Gastrocnemius medialis (tissue), 4 donors: ENCODE measurements around the gene SLC8B1. TPM values are rescaled to one million over a fixed set of nuclear protein-coding genes. Genes with fewer than 3 reads are reported as not detected.

Experiments
- ATAC-seq, 2 donors: fragments of 150-250 bp; one replicate each; pipeline ENCODE4 v1.9.1; 2016
- DNase-seq, 2 donors: peaks; one replicate each; pipeline ENCODE4 v3.0.0-alpha.2; 2019
- H3K27ac ChIP-seq, 4 donors: fragments of 200-600 bp; sonication (generic); 1 replicate in 1 of 4; 2 replicates in 3 of 4; pipeline ENCODE4 v1.5.1; 2016 to 2018; ENCODE audit warnings: mild to moderate bottlenecking in 2 of 4, moderate library complexity in 1 of 4
- H3K27me3 ChIP-seq, 3 donors: fragments of 200-600 bp; sonication (generic) in 2 of 3; 1 replicate in 1 of 3; 2 replicates in 2 of 3; pipeline versions ENCODE4 v1.5.1 to v1.6.0; 2016 to 2019; ENCODE audit warnings: mild to moderate bottlenecking in 1 of 3, moderate library complexity in 1 of 3
- H3K36me3 ChIP-seq, 2 donors: fragments of 200-600 bp; sonication (generic) in 1 of 2; one replicate each; pipeline ENCODE4 v1.5.1; 2017 to 2018
- H3K4me1 ChIP-seq, 2 donors: fragments of 200-600 bp; sonication (generic) in 1 of 2; one replicate each; pipeline ENCODE4 v1.5.1; 2016 to 2017; ENCODE audit warnings: mild to moderate bottlenecking in 2 of 2
- H3K4me3 ChIP-seq, 4 donors: fragments of 200-600 bp; sonication (generic) in 3 of 4; 1 replicate in 1 of 4; 2 replicates in 3 of 4; pipeline ENCODE4 v1.5.1; 2016 to 2019; ENCODE audit warnings: mild to moderate bottlenecking in 2 of 4
- H3K9me3 ChIP-seq, 3 donors: fragments of 200-600 bp; sonication (generic) in 2 of 3; 1 replicate in 1 of 3; 2 replicates in 2 of 3; pipeline ENCODE4 v1.5.1; 2016 to 2019
- POLR2A ChIP-seq, 2 donors: fragments of 450-650 bp; IDR thresholded peaks; one replicate each; pipeline ENCODE4 v1.6.1; 2017; ENCODE audit warnings: antibody characterized with exemption in 2 of 2, mild to moderate bottlenecking in 2 of 2, moderate library complexity in 2 of 2
- in situ Hi-C, 4 donors: fragments of 200-750 bp; cut with MboI; loops; one replicate each; pipeline versions ENCODE4 v1.15.0 to v1.8.0; 2017; ENCODE audit warnings: low sequenced_read_pairs in 4 of 4
- intact Hi-C: fragments of 100-400 bp; cut with DNase I; formaldehyde crosslinking; loops from one replicate; pipeline ENCODE4 v1.15.1; 2023; ENCODE audit warnings: low total_unique reads
- total RNA-seq, 4 donors: library from RNA; depleted of rRNA; stranded (reverse); fragments of >200 nt; gene quantifications; one replicate each; pipeline versions ENCODE4 v1.1.0 to v1.2.3, GENCODE V29; 2016
- TF ChIP-seq, protein P1 (sequence below), 5 experiments: fragments of 450-650 bp in 3 of 5; fragments of 200-600 bp in 2 of 5; sonication (generic) in 2 of 5; IDR thresholded peaks in 4 of 5; conservative IDR thresholded peaks in 1 of 5; 1 replicate in 4 of 5; 2 replicates in 1 of 5; pipeline ENCODE4 v1.5.1; 2016 to 2019; ENCODE audit warnings: antibody characterized with exemption in 5 of 5, mild to moderate bottlenecking in 3 of 5, moderate library complexity in 3 of 5

SLC8B1 gene
- total RNA-seq, 4 donors from 2014 or later, result 8.2 to 21.2 (median 14.5) TPM

GRCh38 chr12:113287146-113287898 lies 47.6 kb downstream of the SLC8B1 start:
- DNase-seq (no peak), ATAC-seq (no peak)
- H3K27me3 ChIP-seq, result no peaks in the 10 kb centered on the region
- no peak overlapping the region for H3K27ac ChIP-seq
- no peaks in the 10 kb centered on the region for H3K9me3 ChIP-seq
- in situ Hi-C loops (no loop called here), intact Hi-C loops (no loop called here)
- H3K36me3 ChIP-seq, result peaks cover 8 to 90% of the 10 kb centered on the region in 2 donors
- TF ChIP-seq, protein P1, sequence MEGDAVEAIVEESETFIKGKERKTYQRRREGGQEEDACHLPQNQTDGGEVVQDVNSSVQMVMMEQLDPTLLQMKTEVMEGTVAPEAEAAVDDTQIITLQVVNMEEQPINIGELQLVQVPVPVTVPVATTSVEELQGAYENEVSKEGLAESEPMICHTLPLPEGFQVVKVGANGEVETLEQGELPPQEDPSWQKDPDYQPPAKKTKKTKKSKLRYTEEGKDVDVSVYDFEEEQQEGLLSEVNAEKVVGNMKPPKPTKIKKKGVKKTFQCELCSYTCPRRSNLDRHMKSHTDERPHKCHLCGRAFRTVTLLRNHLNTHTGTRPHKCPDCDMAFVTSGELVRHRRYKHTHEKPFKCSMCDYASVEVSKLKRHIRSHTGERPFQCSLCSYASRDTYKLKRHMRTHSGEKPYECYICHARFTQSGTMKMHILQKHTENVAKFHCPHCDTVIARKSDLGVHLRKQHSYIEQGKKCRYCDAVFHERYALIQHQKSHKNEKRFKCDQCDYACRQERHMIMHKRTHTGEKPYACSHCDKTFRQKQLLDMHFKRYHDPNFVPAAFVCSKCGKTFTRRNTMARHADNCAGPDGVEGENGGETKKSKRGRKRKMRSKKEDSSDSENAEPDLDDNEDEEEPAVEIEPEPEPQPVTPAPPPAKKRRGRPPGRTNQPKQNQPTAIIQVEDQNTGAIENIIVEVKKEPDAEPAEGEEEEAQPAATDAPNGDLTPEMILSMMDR (IDR thresholded peaks at IDR 0.05 in 4 of 5, conservative IDR thresholded peaks at IDR 0.05 in 1 of 5), result no peak
- no peak for TF ChIP-seq POLR2A (IDR thresholded peaks at IDR 0.05)
- no peak overlapping the region for H3K4me3 ChIP-seq
- no peaks in the 10 kb centered on the region for H3K4me1 ChIP-seq

GRCh38 chr12:113286712-113287111 lies 48.2 kb downstream of the SLC8B1 start:
- Histone ChIP-seq H3K4me1 (no peaks in the 10 kb centered on the region), H3K9me3 (no peaks in the 10 kb centered on the region), H3K27ac (peak overlapping the region in 1 of 4 donors; percentile 18), H3K4me3 (no peak overlapping the region), H3K27me3 (no peaks in the 10 kb centered on the region), H3K36me3 (peaks cover 8 to 84% of the 10 kb centered on the region in 2 donors)
- DNase-seq, result no peak
- intact Hi-C loops (no loop called here), in situ Hi-C loops (no loop called here)
- no peak for TF ChIP-seq POLR2A (IDR thresholded peaks at IDR 0.05)
- TF ChIP-seq, protein P1 (IDR thresholded peaks at IDR 0.05 in 4 of 5, conservative IDR thresholded peaks at IDR 0.05 in 1 of 5), result no peak
- no peak for ATAC-seq

DNA sequence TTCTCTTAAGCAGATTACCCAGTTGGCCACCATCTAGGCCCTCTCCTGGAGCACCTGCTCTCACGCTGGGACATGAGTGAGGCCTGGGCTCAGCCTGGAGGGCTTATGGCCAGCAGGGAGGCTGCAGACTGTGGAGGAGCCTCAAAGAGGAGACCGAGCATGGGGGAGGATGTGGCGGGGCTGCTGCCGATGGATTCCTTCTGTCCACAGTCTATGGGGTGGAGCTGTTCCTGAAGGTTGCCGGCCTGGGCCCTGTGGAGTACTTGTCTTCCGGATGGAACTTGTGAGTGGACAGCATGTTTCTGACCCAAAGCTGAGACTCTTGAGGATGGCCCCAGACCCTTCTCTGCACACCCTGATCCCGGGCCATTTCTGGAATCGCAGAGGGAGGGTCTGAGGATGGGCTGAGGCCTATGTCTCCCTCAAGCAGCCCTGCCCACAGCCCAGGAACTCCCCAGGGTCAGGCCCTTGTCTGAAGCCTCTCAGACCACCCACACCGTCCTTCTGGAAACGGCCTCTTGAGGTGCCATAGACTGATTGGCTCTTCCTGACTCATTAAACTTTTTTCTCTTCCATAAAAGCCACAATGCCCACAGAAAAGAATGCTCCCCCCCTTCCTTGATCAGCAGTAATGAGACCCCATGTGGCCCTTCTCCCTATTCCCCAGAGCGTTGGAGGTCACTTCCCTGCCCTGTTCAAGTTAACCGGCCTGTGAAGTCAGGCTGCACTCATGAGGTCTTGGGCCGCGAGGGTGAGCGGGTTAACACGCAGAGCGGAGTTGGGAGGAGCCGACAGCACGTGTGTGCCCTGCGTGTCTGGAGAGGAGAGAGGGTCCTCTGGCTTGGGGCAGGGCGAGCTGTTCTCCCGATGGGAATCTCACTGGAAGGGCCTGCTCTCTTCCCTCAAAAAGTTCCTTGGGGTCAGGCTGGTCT lies 49.0 kb downstream of the SLC8B1 start:
- in situ Hi-C loops, result no loop called here
- TF ChIP-seq, protein P1 (IDR thresholded peaks at IDR 0.05 in 4 of 5, conservative IDR thresholded peaks at IDR 0.05 in 1 of 5), result no peak
- no peak for TF ChIP-seq POLR2A (IDR thresholded peaks at IDR 0.05)
- Histone ChIP-seq H3K27ac (peak overlapping the region; percentile 13 to 52 (median 20)), H3K4me1 (no peaks in the 10 kb centered on the region), H3K4me3 (no peak overlapping the region), H3K36me3 (peaks cover 5 to 83% of the 10 kb centered on the region in 2 donors), H3K9me3 (no peaks in the 10 kb centered on the region), H3K27me3 (no peaks in the 10 kb centered on the region)
- ATAC-seq, result peak in 1 of 2 donors; percentile 22
- intact Hi-C loops, result no loop called here
- no peak for DNase-seq

DNA sequence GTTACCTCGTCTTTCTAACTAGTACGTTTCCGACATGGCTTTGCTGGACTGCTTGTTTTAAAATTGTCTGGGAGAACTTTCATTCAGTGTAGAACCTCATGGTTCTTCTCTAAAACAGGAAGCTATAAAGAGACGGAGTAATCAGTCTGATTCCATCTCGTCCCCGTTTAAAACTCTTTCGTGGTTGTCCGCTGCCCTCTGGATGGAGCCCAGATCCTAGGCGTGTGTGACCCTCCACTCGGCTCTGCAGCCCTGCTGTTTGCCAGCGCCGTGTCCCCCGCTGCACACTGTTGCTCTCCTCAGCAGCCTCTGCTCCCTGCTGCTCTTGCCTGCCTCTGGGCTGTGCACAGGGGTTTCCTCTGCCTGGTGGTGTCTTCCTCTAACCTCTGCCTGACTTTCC lies 50.2 kb downstream of the SLC8B1 start:
- TF ChIP-seq POLR2A (IDR thresholded peaks at IDR 0.05), result no peak
- TF ChIP-seq, protein P1 (IDR thresholded peaks at IDR 0.05 in 4 of 5, conservative IDR thresholded peaks at IDR 0.05 in 1 of 5), result no peak
- Histone ChIP-seq H3K9me3 (no peaks in the 10 kb centered on the region), H3K4me1 (no peaks in the 10 kb centered on the region), H3K36me3 (peaks cover 5 to 83% of the 10 kb centered on the region in 2 donors), H3K27me3 (no peaks in the 10 kb centered on the region), H3K4me3 (no peak overlapping the region), H3K27ac (no peak overlapping the region)
- intact Hi-C loops (no loop called here), in situ Hi-C loops (no loop called here)
- DNase-seq (no peak), ATAC-seq (no peak)
